PC-3 (cell line): ENCODE results near the gene SIRT2.

Source experiments
- EZH2 ChIP-seq: fragments of 300-600 bp; sonication (generic); IDR thresholded peaks from one replicate; pipeline ENCODE4 v1.6.1; 2017; ENCODE audit warnings: antibody characterized with exemption, mild to moderate bottlenecking, low read length; ENCODE audit not compliant: unreplicated experiment
- TF ChIP-seq, protein P1 (sequence below): fragments of 300-600 bp; sonication (generic); conservative IDR thresholded peaks from 2 replicates; pipeline ENCODE4 v1.5.1; 2017; ENCODE audit warnings: antibody characterized with exemption, low read depth, mild to moderate bottlenecking, low read length

DNA sequence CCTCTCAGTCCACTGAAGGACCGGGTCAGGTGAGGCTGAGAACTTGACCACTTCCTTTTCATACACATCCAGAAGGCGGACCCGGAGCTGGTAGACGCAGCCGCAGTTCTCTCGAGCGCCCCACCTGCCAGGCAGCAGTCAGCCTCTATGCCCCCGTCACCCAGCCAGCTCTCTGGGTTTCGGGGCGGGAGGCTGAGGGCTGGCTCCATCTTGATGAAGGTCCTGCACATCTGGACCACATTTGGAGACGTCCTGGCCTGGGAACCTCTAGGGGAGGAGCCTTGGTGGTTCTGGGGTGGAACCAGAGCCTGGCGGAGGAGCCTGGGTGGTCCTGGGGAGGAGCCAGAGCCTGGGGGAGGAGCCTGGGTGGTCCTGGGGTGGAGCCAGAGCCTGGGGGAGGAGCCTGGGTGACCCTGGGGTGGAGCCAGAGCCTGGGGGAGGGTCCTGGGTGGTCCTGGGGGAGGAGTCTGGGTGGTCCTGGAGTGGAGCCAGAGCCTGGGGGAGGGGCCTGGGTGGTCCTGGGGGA, 45.6 kb upstream of the SIRT2 start:
- TF ChIP-seq, protein P1, sequence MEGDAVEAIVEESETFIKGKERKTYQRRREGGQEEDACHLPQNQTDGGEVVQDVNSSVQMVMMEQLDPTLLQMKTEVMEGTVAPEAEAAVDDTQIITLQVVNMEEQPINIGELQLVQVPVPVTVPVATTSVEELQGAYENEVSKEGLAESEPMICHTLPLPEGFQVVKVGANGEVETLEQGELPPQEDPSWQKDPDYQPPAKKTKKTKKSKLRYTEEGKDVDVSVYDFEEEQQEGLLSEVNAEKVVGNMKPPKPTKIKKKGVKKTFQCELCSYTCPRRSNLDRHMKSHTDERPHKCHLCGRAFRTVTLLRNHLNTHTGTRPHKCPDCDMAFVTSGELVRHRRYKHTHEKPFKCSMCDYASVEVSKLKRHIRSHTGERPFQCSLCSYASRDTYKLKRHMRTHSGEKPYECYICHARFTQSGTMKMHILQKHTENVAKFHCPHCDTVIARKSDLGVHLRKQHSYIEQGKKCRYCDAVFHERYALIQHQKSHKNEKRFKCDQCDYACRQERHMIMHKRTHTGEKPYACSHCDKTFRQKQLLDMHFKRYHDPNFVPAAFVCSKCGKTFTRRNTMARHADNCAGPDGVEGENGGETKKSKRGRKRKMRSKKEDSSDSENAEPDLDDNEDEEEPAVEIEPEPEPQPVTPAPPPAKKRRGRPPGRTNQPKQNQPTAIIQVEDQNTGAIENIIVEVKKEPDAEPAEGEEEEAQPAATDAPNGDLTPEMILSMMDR = no peak
- TF ChIP-seq EZH2 = no peak
